ENCODE data around the gene FANCI.

FANCI gene

GRCh38 chr15:89361451-89362202 is 117.8 kb downstream of the FANCI start:
- no peak for TF ChIP-seq ZNF274 (IDR thresholded peaks at IDR 0.05; ENCODE audit: low read depth, low read length)
- no peak overlapping the region for H3K4me3 ChIP-seq (ENCODE audit: low read length)

GRCh38 chr15:89362203-89363101 is 118.7 kb downstream of the FANCI start:
- no peak overlapping the region for H3K4me3 ChIP-seq (ENCODE audit: low read length)
- no peak for TF ChIP-seq ZNF274 (IDR thresholded peaks at IDR 0.05; ENCODE audit: low read depth, low read length)

DNA sequence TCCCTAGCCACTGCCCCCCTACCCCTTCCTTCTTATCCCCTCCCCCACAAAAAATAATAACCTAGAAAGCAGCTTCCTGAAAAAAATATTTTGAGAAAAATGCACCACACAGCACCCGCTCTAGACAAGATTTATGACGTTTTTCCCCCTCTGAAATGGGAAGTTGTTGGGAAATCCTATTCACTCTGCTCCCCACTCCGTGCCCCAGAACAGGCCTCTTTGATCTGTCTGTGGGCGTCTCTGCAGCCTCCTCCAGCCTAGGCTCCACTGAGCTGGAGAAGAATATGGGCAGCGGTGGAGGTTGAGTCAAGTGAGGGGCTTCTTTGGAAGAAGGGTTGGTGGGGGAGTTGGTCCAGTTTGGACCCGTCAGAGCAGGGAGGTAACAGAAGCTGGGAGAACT is 119.4 kb downstream of the FANCI start:
- H3K4me3 ChIP-seq (ENCODE audit: low read length): no peak overlapping the region
- TF ChIP-seq ZNF274 (IDR thresholded peaks at IDR 0.05; ENCODE audit: low read depth, low read length): no peak

DNA sequence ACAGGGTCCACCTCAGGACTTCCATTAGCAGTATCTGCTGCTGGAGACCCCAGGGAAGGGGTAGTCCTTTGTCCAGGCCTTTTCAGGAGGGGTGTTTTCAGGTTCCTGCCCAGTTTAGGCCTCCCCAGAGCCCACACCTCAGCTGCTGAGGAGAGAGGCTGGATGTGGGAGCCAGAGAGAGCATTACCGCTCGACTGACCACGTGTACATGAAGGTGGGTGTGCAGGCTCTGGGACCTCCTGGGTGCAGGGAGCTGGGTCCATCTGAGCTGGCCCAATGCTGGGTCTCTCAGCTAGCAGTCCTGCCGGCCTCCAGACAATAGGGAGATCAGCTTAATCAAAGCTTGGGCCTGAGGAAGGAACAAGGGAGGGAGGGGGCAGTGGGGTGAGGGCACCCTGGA is 120.0 kb downstream of the FANCI start:
- no peak for TF ChIP-seq ZNF274 (IDR thresholded peaks at IDR 0.05; ENCODE audit: low read depth, low read length)
- no peak overlapping the region for H3K4me3 ChIP-seq (ENCODE audit: low read length)

GRCh38 chr15:89364341-89364740 is 120.6 kb downstream of the FANCI start:
- H3K4me3 ChIP-seq (ENCODE audit: low read length): no peak overlapping the region
- TF ChIP-seq ZNF274 (IDR thresholded peaks at IDR 0.05; ENCODE audit: low read depth, low read length): no peak

- no peak for TF ChIP-seq ZNF274 (IDR thresholded peaks at IDR 0.05; ENCODE audit: low read depth, low read length)
- H3K4me3 ChIP-seq (ENCODE audit: low read length): no peak overlapping the region
These were observed 121.1 kb downstream of the FANCI start for GRCh38 chr15:89364741-89365450.

GRCh38 chr15:89365462-89366065 is 121.8 kb downstream of the FANCI start:
- no peak for TF ChIP-seq ZNF274 (IDR thresholded peaks at IDR 0.05; ENCODE audit: low read depth, low read length)
- H3K4me3 ChIP-seq (ENCODE audit: low read length): no peak overlapping the region

Measured in GM08714 (cell line).